HCT116 (cell line): ENCODE results near the gene LRRC31. TPM values are rescaled to one million over a fixed set of nuclear protein-coding genes. Genes with fewer than 3 reads are reported as not detected.

Experiments
- ATAC-seq: fragments of 200-7000 bp; cut with Tn5 transposase; 2 replicates; pipeline ENCODE4 v1.9.1; 2020; ENCODE audit warnings: mild to moderate bottlenecking, moderate library complexity
- BruUV-seq: library from RNA; stranded (reverse); fragments of 400-500 nt; replicated peaks from 2 replicates; lab custom pipeline; 2021; lab: Mats Ljungman, UMichigan
- CTCF ChIA-PET: fragments of 300-600 bp; sonication (Branson Sonifier 250); formaldehyde crosslinking; loops from one replicate; lab custom pipeline; 2021; ENCODE audit warnings: antibody characterized with exemption; lab: Charles Lee
- POLR2A ChIA-PET: fragments of 300-600, 350-600 bp; sonication (Branson Sonifier 250); formaldehyde crosslinking; loops from one replicate; lab custom pipeline; 2021; ENCODE audit warnings: antibody characterized with exemption; lab: Charles Lee
- RAD21 ChIA-PET, 2 experiments: fragments of 300-600 bp; sonication (Branson Sonifier 250); formaldehyde crosslinking; loops; one replicate each; lab custom pipeline; 2023; ENCODE audit warnings: low total read pairs in 2 of 2; ENCODE audit not compliant: uncharacterized antibody in 2 of 2, unreplicated experiment in 2 of 2, low non-redundant PET in 1 of 2; lab: Charles Lee
- DNase-seq: peaks from one replicate; pipeline ENCODE4 v3.0.0-alpha.2; 2010; ENCODE audit warnings: low read depth, low spot score
- H2AFZ ChIP-seq: fragments of 200-600 bp; shearing (Covaris generic), sonication (generic); 2 replicates; pipeline ENCODE4 v1.6.1; 2017; ENCODE audit warnings: low read depth, mixed run types, mixed read lengths, antibody characterized with exemption, low read length; ENCODE audit not compliant: poor library complexity, severe bottlenecking
- H3K27ac ChIP-seq: 2 replicates; pipeline ENCODE4 v1.5.1; 2012; ENCODE audit warnings: low read depth, low read length
- H3K27me3 ChIP-seq: fragments of 200-600 bp; sonication (generic); 2 replicates; pipeline ENCODE4 v1.6.1; 2016; ENCODE audit warnings: mixed run types, low read length, mixed read lengths; ENCODE audit not compliant: insufficient read depth
- H3K36me3 ChIP-seq, 2 experiments: fragments of 200-500 bp in 1 of 2; fragments of 200-600 bp in 1 of 2; sonication (Bioruptor generic) in 1 of 2; sonication (generic) in 1 of 2; 2 replicates each; pipeline versions ENCODE4 v1.5.1 to v1.6.1; 2014 to 2016; ENCODE audit warnings: low read length in 2 of 2, inconsistent platforms in 1 of 2, mixed read lengths in 1 of 2, mixed run types in 1 of 2; ENCODE audit not compliant: insufficient read depth in 2 of 2, control insufficient read depth in 1 of 2
- H3K4me1 ChIP-seq, 2 experiments: fragments of 200-600 bp in 1 of 2; sonication (generic) in 1 of 2; 2 replicates each; pipeline versions ENCODE4 v1.5.1 to v1.6.1; 2012 to 2017; ENCODE audit warnings: low read length in 2 of 2, inconsistent platforms in 1 of 2, mild to moderate bottlenecking in 1 of 2, mixed read lengths in 1 of 2, mixed run types in 1 of 2, moderate library complexity in 1 of 2; ENCODE audit not compliant: insufficient read depth in 2 of 2, control insufficient read depth in 1 of 2
- H3K4me2 ChIP-seq: fragments of 200-600 bp; sonication (generic); 2 replicates; pipeline ENCODE4 v1.6.1; 2017; ENCODE audit warnings: mixed run types, low read length, mixed read lengths
- H3K4me3 ChIP-seq, 2 experiments: fragments of 200-600 bp in 1 of 2; sonication (generic) in 1 of 2; replicated peaks in 1 of 2; 2 replicates each; pipeline ENCODE4 v1.5.1; 2011 to 2016; ENCODE audit warnings: low read length in 2 of 2, control low read depth in 1 of 2, low read depth in 1 of 2, mild to moderate bottlenecking in 1 of 2, mixed read lengths in 1 of 2, mixed run types in 1 of 2
- H3K79me2 ChIP-seq: fragments of 200-600 bp; sonication (generic); 2 replicates; pipeline ENCODE4 v1.6.1; 2017; ENCODE audit warnings: mild to moderate bottlenecking, mixed run types, low read length, moderate library complexity, mixed read lengths; ENCODE audit not compliant: insufficient read depth
- H3K9ac ChIP-seq: fragments of 200-600 bp; sonication (generic); 2 replicates; pipeline ENCODE4 v1.6.1; 2016; ENCODE audit warnings: low read length, mixed read lengths
- H3K9me2 ChIP-seq: fragments of 200-600 bp; sonication (generic), shearing (Covaris generic); 2 replicates; pipeline ENCODE4 v1.6.1; 2017; ENCODE audit warnings: mixed run types, mild to moderate bottlenecking, moderate library complexity; ENCODE audit not compliant: insufficient read depth
- H3K9me3 ChIP-seq, 2 experiments: fragments of 200-500 bp in 1 of 2; fragments of 200-600 bp in 1 of 2; sonication (Bioruptor generic) in 1 of 2; sonication (generic) in 1 of 2; 2 replicates each; pipeline ENCODE4 v1.6.1; 2014 to 2017; ENCODE audit warnings: low read length in 2 of 2, mixed read lengths in 2 of 2, inconsistent platforms in 1 of 2, low read depth in 1 of 2, mild to moderate bottlenecking in 1 of 2, mixed run types in 1 of 2, moderate library complexity in 1 of 2; ENCODE audit not compliant: control insufficient read depth in 1 of 2, insufficient read depth in 1 of 2
- H4K20me1 ChIP-seq: fragments of 200-600 bp; sonication (generic), shearing (Covaris generic); 2 replicates; pipeline ENCODE4 v1.6.1; 2017; ENCODE audit warnings: mixed run types, mild to moderate bottlenecking, moderate library complexity; ENCODE audit not compliant: insufficient read depth
- ATF3 ChIP-seq: IDR thresholded peaks from 2 replicates; pipeline ENCODE4 v1.6.1; 2012
- CBX3 ChIP-seq: IDR thresholded peaks from 2 replicates; pipeline ENCODE4 v1.6.1; 2012; ENCODE audit warnings: low read depth
- CEBPB ChIP-seq: IDR thresholded peaks from 2 replicates; pipeline ENCODE4 v1.6.1; 2012; ENCODE audit warnings: low read depth
- EGR1 ChIP-seq: IDR thresholded peaks from 2 replicates; pipeline ENCODE4 v1.6.1; 2012; ENCODE audit warnings: low read depth
- EZH2 ChIP-seq: fragments of 200-600 bp; sonication (generic); IDR thresholded peaks from 2 replicates; pipeline ENCODE4 v1.6.1; 2017; ENCODE audit warnings: antibody characterized with exemption, mixed run types
- FOSL1 ChIP-seq: IDR thresholded peaks from 2 replicates; pipeline ENCODE4 v1.6.1; 2012; ENCODE audit warnings: low read depth
- JUND ChIP-seq: IDR thresholded peaks from 2 replicates; pipeline ENCODE4 v1.6.1; 2012
- MAX ChIP-seq: IDR thresholded peaks from 2 replicates; pipeline ENCODE4 v1.6.1; 2012
- POLR2A ChIP-seq: IDR thresholded peaks from 2 replicates; pipeline ENCODE4 v1.7.0; 2011; ENCODE audit warnings: borderline replicate concordance; ENCODE audit not compliant: insufficient read depth, insufficient read length; ENCODE audit errors: extremely low read depth
- POLR2AphosphoS5 ChIP-seq: IDR thresholded peaks from 2 replicates; pipeline ENCODE4 v1.6.1; 2011; ENCODE audit warnings: mild to moderate bottlenecking, low read depth, low read length, moderate library complexity
- RAD21 ChIP-seq: IDR thresholded peaks from 2 replicates; pipeline ENCODE4 v1.6.1; 2012; ENCODE audit warnings: low read depth, mild to moderate bottlenecking
- SIN3A ChIP-seq: IDR thresholded peaks from 2 replicates; pipeline ENCODE4 v1.6.1; 2012; ENCODE audit warnings: low read depth
- SRF ChIP-seq: IDR thresholded peaks from 2 replicates; pipeline ENCODE4 v1.6.1; 2012; ENCODE audit warnings: low read depth
- TCF7L2 ChIP-seq: IDR thresholded peaks from 2 replicates; pipeline ENCODE4 v1.7.0; 2011; ENCODE audit warnings: borderline replicate concordance, inconsistent platforms; ENCODE audit not compliant: insufficient read depth, insufficient read length; ENCODE audit errors: extremely low read depth
- YY1 ChIP-seq: IDR thresholded peaks from 2 replicates; pipeline ENCODE4 v1.6.1; 2011; ENCODE audit warnings: low read length, low read depth, moderate library complexity, mild to moderate bottlenecking; ENCODE audit not compliant: insufficient replicate concordance; ENCODE audit errors: extremely low read depth
- ZBTB33 ChIP-seq: IDR thresholded peaks from 2 replicates; pipeline ENCODE4 v1.6.1; 2011; ENCODE audit warnings: mild to moderate bottlenecking, low read length, moderate library complexity; ENCODE audit not compliant: insufficient replicate concordance; ENCODE audit errors: extremely low read depth
- ZFX ChIP-seq: fragments of 450-650 bp; IDR thresholded peaks from 2 replicates; pipeline ENCODE4 v1.6.1; 2017
- ZNF274 ChIP-seq: fragments of 200-500 bp; sonication (Bioruptor generic); IDR thresholded peaks from 2 replicates; pipeline ENCODE4 v1.6.1; 2014; ENCODE audit warnings: mild to moderate bottlenecking, low read depth, low read length, inconsistent platforms
- intact Hi-C: fragments of 100-400 bp; cut with micrococcal nuclease; formaldehyde crosslinking; loops from 2 replicates; pipeline ENCODE4 v1.10.0; 2022
- total RNA-seq: library from RNA; stranded (reverse); gene quantifications from one replicate; pipeline ENCODE4 v1.2.1, GENCODE V29; 2021; ENCODE audit not compliant: unreplicated experiment

The LRRC31 gene
- total RNA-seq, 1 experiment from 2014 or later: not detected

- no peak overlapping the region for H2AFZ ChIP-seq
- H3K4me3 ChIP-seq: no peak overlapping the region
- H3K79me2 ChIP-seq: no peaks in the 10 kb centered on the region
- POLR2A ChIA-PET: no interaction called here
- H4K20me1 ChIP-seq: no peaks in the 10 kb centered on the region
- no peaks in the 10 kb centered on the region for H3K27me3 ChIP-seq
- RAD21 ChIA-PET: no interaction called here
- intact Hi-C loops: no loop called here
- H3K27ac ChIP-seq: no peak overlapping the region
- H3K4me2 ChIP-seq: no peak overlapping the region
- H3K4me1 ChIP-seq: no peaks in the 10 kb centered on the region
- H3K9ac ChIP-seq: no peak overlapping the region
- no peaks in the 10 kb centered on the region for H3K9me3 ChIP-seq
- BruUV-seq: no TSS peak
- DNase-seq (no peak), ATAC-seq (no peak)
- H3K9me2 ChIP-seq: no peaks in the 10 kb centered on the region
- CTCF ChIA-PET: no interaction called here
- TF ChIP-seq CBX3 (no peak), ATF3 (no peak), EGR1 (no peak), RAD21 (no peak), TCF7L2 (no peak), SRF (no peak), MAX (no peak), FOSL1 (no peak), SIN3A (no peak), ZNF274 (no peak), JUND (no peak)
- H3K36me3 ChIP-seq: no peaks in the 10 kb centered on the region
These were observed 44.4 kb downstream of the LRRC31 start for GRCh38 chr3:169825316-169825715.

GRCh38 chr3:169822983-169823382 lies 46.8 kb downstream of the LRRC31 start:
- Histone ChIP-seq H3K9me3 (no peaks in the 10 kb centered on the region), H3K27me3 (no peaks in the 10 kb centered on the region), H3K36me3 (no peaks in the 10 kb centered on the region), H3K79me2 (no peaks in the 10 kb centered on the region), H3K9me2 (no peaks in the 10 kb centered on the region), H2AFZ (no peak overlapping the region), H3K9ac (no peak overlapping the region), H3K27ac (no peak overlapping the region), H3K4me2 (no peak overlapping the region), H3K4me1 (no peaks in the 10 kb centered on the region), H3K4me3 (no peak overlapping the region), H4K20me1 (no peaks in the 10 kb centered on the region)
- CTCF ChIA-PET: no interaction called here
- intact Hi-C loops: no loop called here
- DNase-seq: no peak
- RAD21 ChIA-PET: no interaction called here
- no peak for ATAC-seq
- POLR2A ChIA-PET: no interaction called here
- TF ChIP-seq SIN3A (no peak), POLR2AphosphoS5 (no peak), YY1 (no peak), FOSL1 (no peak), SRF (no peak), ATF3 (no peak), JUND (no peak), CEBPB (no peak), MAX (no peak), ZBTB33 (no peak), ZFX (no peak), EZH2 (no peak), POLR2A (no peak), RAD21 (no peak)
- no TSS peak for BruUV-seq
